RWPE2 (cell line): ENCODE results near the gene HELZ.

ENCODE experiments used
- ATAC-seq: fragments of 200-7000 bp; cut with Tn5 transposase; 3 replicates; pipeline ENCODE4 v1.9.1; 2021; ENCODE audit warnings: low read depth
- DNase-seq: peaks from one replicate; pipeline ENCODE4 v3.0.0-alpha.2; 2020; ENCODE audit warnings: low spot score
- H3K27ac ChIP-seq: fragments of 450-650 bp; 2 replicates; pipeline ENCODE4 v1.5.1; 2017; ENCODE audit warnings: mild to moderate bottlenecking; ENCODE audit not compliant: poor library complexity, severe bottlenecking
- H3K27me3 ChIP-seq: fragments of 250-450 bp; sonication (Bioruptor Pico); 2 replicates; pipeline ENCODE4 v1.5.1; 2021; ENCODE audit warnings: mild to moderate bottlenecking, moderate library complexity; ENCODE audit not compliant: insufficient read depth, poor library complexity, severe bottlenecking
- H3K36me3 ChIP-seq: fragments of 250-450 bp; sonication (Bioruptor Pico); 2 replicates; pipeline ENCODE4 v1.5.1; 2020; ENCODE audit warnings: low read depth, mild to moderate bottlenecking, moderate library complexity
- H3K4me1 ChIP-seq: fragments of 250-450 bp; sonication (Bioruptor Pico); 2 replicates; pipeline ENCODE4 v1.5.1; 2021; ENCODE audit warnings: mild to moderate bottlenecking, moderate library complexity; ENCODE audit not compliant: insufficient read depth, poor library complexity, severe bottlenecking
- H3K4me3 ChIP-seq: fragments of 250-450 bp; sonication (Bioruptor Pico); 2 replicates; pipeline ENCODE4 v1.5.1; 2021; ENCODE audit warnings: mild to moderate bottlenecking, moderate library complexity; ENCODE audit not compliant: severe bottlenecking
- H3K9me3 ChIP-seq: fragments of 250-450 bp; sonication (Bioruptor Pico); 2 replicates; pipeline ENCODE4 v1.5.1; 2021; ENCODE audit warnings: mild to moderate bottlenecking, moderate library complexity; ENCODE audit not compliant: severe bottlenecking
- TF ChIP-seq, protein P1 (sequence below): fragments of 450-650 bp; IDR thresholded peaks from one replicate; pipeline ENCODE4 v1.5.1; 2017; ENCODE audit warnings: mild to moderate bottlenecking, moderate library complexity; ENCODE audit not compliant: poor library complexity, severe bottlenecking

HELZ gene

DNA sequence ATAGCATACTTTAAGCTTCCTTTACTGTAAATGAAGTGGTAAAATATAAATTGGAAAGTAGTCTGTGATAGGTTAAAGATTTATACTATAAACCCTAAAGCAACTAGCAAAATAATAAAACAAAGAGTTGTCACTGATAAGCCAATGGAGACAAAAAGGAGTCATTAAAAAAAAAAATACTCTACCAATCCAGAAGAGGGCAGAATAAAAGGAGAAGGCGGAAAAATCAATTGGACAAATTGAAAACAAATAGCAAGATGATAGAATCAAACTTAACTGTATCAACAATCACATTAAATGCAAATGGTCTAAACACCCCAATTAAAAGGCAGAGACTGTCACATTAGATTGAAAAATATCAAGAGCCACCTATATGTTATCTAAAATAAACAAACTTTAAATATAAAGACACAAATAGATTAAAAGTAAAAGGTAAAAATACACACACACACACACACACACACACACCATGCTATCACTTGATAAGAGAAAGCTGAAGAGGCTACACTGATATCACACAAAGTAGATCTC, 128.9 kb downstream of the HELZ start:
- H3K36me3 ChIP-seq: peaks cover 93% of the 10 kb centered on the region

DNA sequence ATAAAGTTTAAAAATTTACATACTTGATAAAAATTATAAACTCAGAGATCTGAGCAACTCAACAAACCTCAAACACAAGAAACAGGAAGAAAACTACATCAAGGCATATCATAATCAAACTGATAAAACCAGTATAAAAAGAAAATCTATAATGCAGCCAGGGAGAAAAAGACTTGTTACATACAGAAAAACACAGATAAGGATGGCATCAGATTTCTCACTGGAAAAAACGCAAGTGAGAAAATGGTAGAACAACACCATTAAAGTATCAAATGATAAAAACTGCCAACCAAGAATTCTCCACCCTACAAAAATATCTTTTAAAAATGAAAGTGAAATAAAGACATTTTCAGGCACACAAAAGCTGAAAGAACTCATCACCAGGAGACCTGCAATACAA, 129.6 kb downstream of the HELZ start:
- DNase-seq (no peak), ATAC-seq (no peak)
- H3K36me3 ChIP-seq: peaks cover 92% of the 10 kb centered on the region
- H3K27ac ChIP-seq: no peak overlapping the region
- TF ChIP-seq, protein P1, sequence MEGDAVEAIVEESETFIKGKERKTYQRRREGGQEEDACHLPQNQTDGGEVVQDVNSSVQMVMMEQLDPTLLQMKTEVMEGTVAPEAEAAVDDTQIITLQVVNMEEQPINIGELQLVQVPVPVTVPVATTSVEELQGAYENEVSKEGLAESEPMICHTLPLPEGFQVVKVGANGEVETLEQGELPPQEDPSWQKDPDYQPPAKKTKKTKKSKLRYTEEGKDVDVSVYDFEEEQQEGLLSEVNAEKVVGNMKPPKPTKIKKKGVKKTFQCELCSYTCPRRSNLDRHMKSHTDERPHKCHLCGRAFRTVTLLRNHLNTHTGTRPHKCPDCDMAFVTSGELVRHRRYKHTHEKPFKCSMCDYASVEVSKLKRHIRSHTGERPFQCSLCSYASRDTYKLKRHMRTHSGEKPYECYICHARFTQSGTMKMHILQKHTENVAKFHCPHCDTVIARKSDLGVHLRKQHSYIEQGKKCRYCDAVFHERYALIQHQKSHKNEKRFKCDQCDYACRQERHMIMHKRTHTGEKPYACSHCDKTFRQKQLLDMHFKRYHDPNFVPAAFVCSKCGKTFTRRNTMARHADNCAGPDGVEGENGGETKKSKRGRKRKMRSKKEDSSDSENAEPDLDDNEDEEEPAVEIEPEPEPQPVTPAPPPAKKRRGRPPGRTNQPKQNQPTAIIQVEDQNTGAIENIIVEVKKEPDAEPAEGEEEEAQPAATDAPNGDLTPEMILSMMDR: no peak
- peaks cover 3% of the 10 kb centered on the region for H3K9me3 ChIP-seq
- no peak overlapping the region for H3K4me3 ChIP-seq
- H3K4me1 ChIP-seq: no peaks in the 10 kb centered on the region
- no peaks in the 10 kb centered on the region for H3K27me3 ChIP-seq

More for the DNA sequence above, 128.9 kb downstream of the HELZ start:
- peaks cover 3% of the 10 kb centered on the region for H3K9me3 ChIP-seq
- H3K4me1 ChIP-seq: no peaks in the 10 kb centered on the region
- ATAC-seq (no peak), DNase-seq (no peak)
- H3K4me3 ChIP-seq: no peak overlapping the region
- no peaks in the 10 kb centered on the region for H3K27me3 ChIP-seq
- H3K27ac ChIP-seq: no peak overlapping the region
- TF ChIP-seq, protein P1: no peak

DNA sequence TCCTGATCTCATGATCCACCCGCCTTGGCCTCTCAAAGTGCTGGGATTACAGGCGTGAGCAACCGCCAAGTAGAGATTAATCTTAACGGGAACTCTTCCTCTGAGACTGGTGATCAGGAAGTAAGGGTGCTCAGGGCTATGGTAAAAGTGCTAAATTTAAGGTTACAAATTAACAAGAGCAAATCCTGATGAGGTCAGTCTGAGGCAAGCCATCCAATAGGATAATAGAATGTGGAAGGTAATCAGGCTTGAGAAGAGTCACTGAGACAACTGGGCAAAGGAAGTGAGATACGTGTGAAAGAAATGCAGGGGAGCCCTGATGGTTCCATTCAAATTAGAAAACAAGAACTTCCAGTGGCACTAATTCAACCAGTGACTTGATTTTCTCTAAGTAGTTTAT, 131.5 kb downstream of the HELZ start:
- Histone ChIP-seq H3K9me3 (peaks cover 3% of the 10 kb centered on the region), H3K4me3 (no peak overlapping the region), H3K27ac (no peak overlapping the region), H3K36me3 (peaks cover 93% of the 10 kb centered on the region), H3K4me1 (no peaks in the 10 kb centered on the region), H3K27me3 (no peaks in the 10 kb centered on the region)
- ATAC-seq (no peak), DNase-seq (no peak)
- TF ChIP-seq, protein P1: no peak

DNA sequence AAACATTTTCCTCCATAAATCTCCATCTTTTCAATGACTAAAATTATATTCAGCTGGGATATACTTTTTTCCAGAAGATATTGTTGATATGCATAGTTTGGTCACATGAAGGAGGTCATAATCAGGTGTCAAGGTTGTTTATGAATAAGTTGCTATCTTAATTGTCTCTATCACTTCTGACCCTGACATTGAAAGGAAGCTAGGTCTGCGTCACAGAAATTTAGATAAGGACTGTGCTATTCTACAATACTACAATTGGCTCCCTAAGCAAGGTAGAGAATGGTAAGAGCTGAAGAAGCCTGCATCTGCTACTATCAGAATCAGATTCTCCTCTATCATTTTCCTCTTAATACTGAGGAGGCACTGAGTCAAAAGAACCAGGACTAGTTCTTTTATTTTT, 133.2 kb downstream of the HELZ start:
- H3K4me1 ChIP-seq: no peaks in the 10 kb centered on the region
- H3K36me3 ChIP-seq: peaks cover 95% of the 10 kb centered on the region

DNA sequence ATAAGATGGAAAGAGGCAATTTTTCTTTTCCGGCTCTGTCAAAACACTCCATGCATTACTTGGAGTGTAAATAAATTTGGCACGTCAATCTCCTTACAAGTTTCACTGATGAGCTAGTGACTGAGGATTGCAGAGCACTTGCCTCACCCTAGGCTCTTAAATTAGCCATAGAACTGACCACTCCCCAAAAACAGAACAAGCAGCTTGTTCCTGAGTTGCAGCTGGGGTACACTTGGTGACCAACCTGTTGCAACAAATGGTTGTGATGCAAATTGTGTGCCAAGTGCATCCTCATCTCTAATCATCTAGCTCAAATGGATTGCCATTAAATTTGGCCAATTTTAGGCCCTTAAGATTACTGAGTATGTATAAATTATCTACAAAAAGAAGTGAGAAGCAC, 133.7 kb downstream of the HELZ start:
- Histone ChIP-seq H3K9me3 (peaks cover 2% of the 10 kb centered on the region), H3K27me3 (no peaks in the 10 kb centered on the region), H3K27ac (no peak overlapping the region), H3K4me3 (no peak overlapping the region), H3K36me3 (peaks cover 95% of the 10 kb centered on the region), H3K4me1 (no peaks in the 10 kb centered on the region)
- ATAC-seq (no peak), DNase-seq (no peak)
- TF ChIP-seq, protein P1: no peak

More for the DNA sequence above, 133.2 kb downstream of the HELZ start:
- TF ChIP-seq, protein P1: no peak
- H3K9me3 ChIP-seq: peaks cover 3% of the 10 kb centered on the region
- no peak overlapping the region for H3K27ac ChIP-seq
- H3K27me3 ChIP-seq: no peaks in the 10 kb centered on the region
- ATAC-seq: no peak
- H3K4me3 ChIP-seq: no peak overlapping the region
- DNase-seq: no peak
